Measurements from ENCODE around the gene CFAP61.

CFAP61 gene

GRCh38 chr20:20060234-20060998, 8.1 kb downstream of the CFAP61 start:
- no peaks in the 10 kb centered on the region for H3K4me1 Mint-ChIP-seq
- no peaks in the 10 kb centered on the region for H3K36me3 Mint-ChIP-seq
- H3K27ac Mint-ChIP-seq, result no peak overlapping the region
- H3K27me3 Mint-ChIP-seq, result peaks cover 16% of the 10 kb centered on the region
- H3K9me3 Mint-ChIP-seq, result no peaks in the 10 kb centered on the region
- DNase-seq, result no peak
- H3K4me3 Mint-ChIP-seq, result no peak overlapping the region
- CTCF ChIA-PET, result no interaction called here

- DNase-seq, result no peak
- no peak overlapping the region for H3K27ac Mint-ChIP-seq
- H3K27me3 Mint-ChIP-seq, result peaks cover 18% of the 10 kb centered on the region
- no peaks in the 10 kb centered on the region for H3K9me3 Mint-ChIP-seq
- CTCF ChIA-PET, result no interaction called here
- H3K36me3 Mint-ChIP-seq, result no peaks in the 10 kb centered on the region
- no peaks in the 10 kb centered on the region for H3K4me1 Mint-ChIP-seq
- H3K4me3 Mint-ChIP-seq, result no peak overlapping the region
These were observed 11.8 kb downstream of the CFAP61 start for GRCh38 chr20:20063941-20064702.

- Mint-ChIP-seq H3K9me3 (no peaks in the 10 kb centered on the region), H3K4me1 (no peaks in the 10 kb centered on the region), H3K4me3 (no peak overlapping the region), H3K27me3 (peaks cover 18% of the 10 kb centered on the region), H3K27ac (no peak overlapping the region), H3K36me3 (no peaks in the 10 kb centered on the region)
- no peak for DNase-seq
- CTCF ChIA-PET, result no interaction called here
These were observed 13.0 kb downstream of the CFAP61 start for GRCh38 chr20:20065361-20065760.

GRCh38 chr20:20070871-20071726, 18.8 kb downstream of the CFAP61 start:
- no peak overlapping the region for H3K27ac Mint-ChIP-seq
- H3K4me1 Mint-ChIP-seq, result no peaks in the 10 kb centered on the region
- H3K4me3 Mint-ChIP-seq, result no peak overlapping the region
- no peaks in the 10 kb centered on the region for H3K9me3 Mint-ChIP-seq
- CTCF ChIA-PET, result interaction anchor here (0.9 kb wide), 1 partner anchor 166 kb away, joined by 3 read pairs; no protein-coding TSS in a partner anchor
- H3K36me3 Mint-ChIP-seq, result no peaks in the 10 kb centered on the region
- H3K27me3 Mint-ChIP-seq, result peaks cover 7% of the 10 kb centered on the region
- no peak for DNase-seq

GRCh38 chr20:20073801-20074371, 21.6 kb downstream of the CFAP61 start:
- DNase-seq, result no peak
- no peaks in the 10 kb centered on the region for H3K9me3 Mint-ChIP-seq
- no peaks in the 10 kb centered on the region for H3K4me1 Mint-ChIP-seq
- H3K4me3 Mint-ChIP-seq, result no peak overlapping the region
- no peaks in the 10 kb centered on the region for H3K36me3 Mint-ChIP-seq
- CTCF ChIA-PET, result no interaction called here
- peaks cover 11% of the 10 kb centered on the region for H3K27me3 Mint-ChIP-seq
- no peak overlapping the region for H3K27ac Mint-ChIP-seq

GRCh38 chr20:20075032-20075431, 22.7 kb downstream of the CFAP61 start:
- no peaks in the 10 kb centered on the region for H3K9me3 Mint-ChIP-seq
- no peaks in the 10 kb centered on the region for H3K4me1 Mint-ChIP-seq
- H3K27me3 Mint-ChIP-seq, result peaks cover 15% of the 10 kb centered on the region
- no peak overlapping the region for H3K4me3 Mint-ChIP-seq
- H3K27ac Mint-ChIP-seq, result no peak overlapping the region
- H3K36me3 Mint-ChIP-seq, result no peaks in the 10 kb centered on the region
- CTCF ChIA-PET, result no interaction called here
- no peak for DNase-seq

GRCh38 chr20:20076297-20077065, 24.1 kb downstream of the CFAP61 start:
- Mint-ChIP-seq H3K27ac (no peak overlapping the region), H3K36me3 (no peaks in the 10 kb centered on the region), H3K4me3 (no peak overlapping the region), H3K27me3 (peaks cover 13% of the 10 kb centered on the region), H3K4me1 (no peaks in the 10 kb centered on the region), H3K9me3 (no peaks in the 10 kb centered on the region)
- CTCF ChIA-PET, result no interaction called here
- DNase-seq, result no peak

- no peaks in the 10 kb centered on the region for H3K4me1 Mint-ChIP-seq
- H3K4me3 Mint-ChIP-seq, result no peak overlapping the region
- CTCF ChIA-PET, result no interaction called here
- no peaks in the 10 kb centered on the region for H3K9me3 Mint-ChIP-seq
- H3K27ac Mint-ChIP-seq, result no peak overlapping the region
- peaks cover 12% of the 10 kb centered on the region for H3K27me3 Mint-ChIP-seq
- no peak for DNase-seq
- H3K36me3 Mint-ChIP-seq, result no peaks in the 10 kb centered on the region
These were observed 25.7 kb downstream of the CFAP61 start for GRCh38 chr20:20078041-20078440.

GRCh38 chr20:20079102-20079784, 26.9 kb downstream of the CFAP61 start:
- CTCF ChIA-PET, result interaction anchor here (0.7 kb wide), 1 partner anchor 512 kb away, joined by 3 read pairs; no protein-coding TSS in a partner anchor
- Mint-ChIP-seq H3K27me3 (peaks cover 9% of the 10 kb centered on the region), H3K9me3 (no peaks in the 10 kb centered on the region), H3K27ac (no peak overlapping the region), H3K36me3 (no peaks in the 10 kb centered on the region), H3K4me3 (no peak overlapping the region), H3K4me1 (no peaks in the 10 kb centered on the region)
- no peak for DNase-seq

GRCh38 chr20:20083807-20084206, 31.5 kb downstream of the CFAP61 start:
- Mint-ChIP-seq H3K4me1 (no peaks in the 10 kb centered on the region), H3K27me3 (peaks cover 9% of the 10 kb centered on the region), H3K9me3 (no peaks in the 10 kb centered on the region), H3K27ac (no peak overlapping the region), H3K36me3 (no peaks in the 10 kb centered on the region), H3K4me3 (no peak overlapping the region)
- CTCF ChIA-PET, result interaction anchor here (0.9 to 2.4 kb wide), 6 partner anchors 153 to 747 kb away, joined by 3 to 10 read pairs (median 4); no protein-coding TSS in a partner anchor
- no peak for DNase-seq

- CTCF ChIA-PET, result interaction anchor here (0.9 to 2.4 kb wide), 5 partner anchors 153 to 746 kb away, joined by 3 to 10 read pairs (median 4); no protein-coding TSS in a partner anchor
- H3K4me3 Mint-ChIP-seq, result no peak overlapping the region
- no peak overlapping the region for H3K27ac Mint-ChIP-seq
- DNase-seq, result no peak
- no peaks in the 10 kb centered on the region for H3K4me1 Mint-ChIP-seq
- H3K36me3 Mint-ChIP-seq, result no peaks in the 10 kb centered on the region
- H3K9me3 Mint-ChIP-seq, result no peaks in the 10 kb centered on the region
- peaks cover 4% of the 10 kb centered on the region for H3K27me3 Mint-ChIP-seq
These were observed 32.0 kb downstream of the CFAP61 start for GRCh38 chr20:20084296-20084752.

- CTCF ChIA-PET, result interaction anchor here (1.6 to 2.4 kb wide), 3 partner anchors 152 to 509 kb away, joined by 3 to 10 read pairs (median 8); no protein-coding TSS in a partner anchor
- H3K4me3 Mint-ChIP-seq, result no peak overlapping the region
These were observed 32.7 kb downstream of the CFAP61 start for GRCh38 chr20:20085071-20085470.

GRCh38 chr20:20085812-20086211, 33.5 kb downstream of the CFAP61 start:
- Mint-ChIP-seq H3K9me3 (no peaks in the 10 kb centered on the region), H3K27me3 (peaks cover 4% of the 10 kb centered on the region), H3K36me3 (no peaks in the 10 kb centered on the region), H3K27ac (no peak overlapping the region), H3K4me3 (no peak overlapping the region), H3K4me1 (no peaks in the 10 kb centered on the region)
- no peak for DNase-seq
- CTCF ChIA-PET, result interaction anchor here (2.4 kb wide), 1 partner anchor 508 kb away, joined by 8 read pairs; no protein-coding TSS in a partner anchor

More at GRCh38 chr20:20085071-20085470, 32.7 kb downstream of the CFAP61 start:
- H3K9me3 Mint-ChIP-seq, result no peaks in the 10 kb centered on the region
- DNase-seq, result no peak
- H3K36me3 Mint-ChIP-seq, result no peaks in the 10 kb centered on the region
- peaks cover 4% of the 10 kb centered on the region for H3K27me3 Mint-ChIP-seq
- no peaks in the 10 kb centered on the region for H3K4me1 Mint-ChIP-seq
- H3K27ac Mint-ChIP-seq, result no peak overlapping the region

All from activated naive CD4-positive, alpha-beta T cell treated with anti-CD3 and anti-CD28 coated beads, Interleukin-2, amount 10 ng/mL, durations not matched to agents 7 days and 5 days (primary cell).